ENCODE measurements around the gene SETD7.

GRCh38 chr4:139567159-139567870 lies 11.3 kb upstream of the SETD7 start:
- TF ChIP-seq MAX (IDR thresholded peaks at IDR 0.05) = no peak
- no peak for TF ChIP-seq POLR2A (IDR thresholded peaks at IDR 0.05; ENCODE audit: borderline replicate concordance, extremely low read depth, insufficient read depth, insufficient read length)
- no peak for TF ChIP-seq POLR2AphosphoS5 (IDR thresholded peaks at IDR 0.05; ENCODE audit: low read depth, low read length)

Measured in HCT116 (cell line).